Fibroblast of gingiva (primary cell): ENCODE measurements around the gene KIF18A.
"Not testable (repeated sequence)": the region's sequence is repeated elsewhere in the genome, so short reads cannot be mapped to it uniquely, and the experiment has no call there.

Experiments
- DNase-seq: peaks from one replicate; pipeline ENCODE4 v3.0.0-alpha.2; 2011; ENCODE audit warnings: low read depth

KIF18A gene

GRCh38 chr11:28107750-28108618 is at the start of gene KIF18A, which contains the start of gene METTL15:
Gene KIF18A (minus strand): TSS chr11:28108156. CDS start chr11:28097947, 10,209 bp downstream.
Gene METTL15 (plus strand): TSS chr11:28108388. CDS start chr11:28113335, 4,947 bp downstream.
- peak; percentile 100 for DNase-seq

GRCh38 chr11:28153586-28153985 is 45.6 kb upstream of the KIF18A start:
- no peak for DNase-seq

GRCh38 chr11:28152743-28153142 is 44.8 kb upstream of the KIF18A start:
- no peak for DNase-seq

GRCh38 chr11:28146123-28146751 is 38.3 kb upstream of the KIF18A start:
- peak; percentile 74 for DNase-seq

- no peak for DNase-seq
Measured at GRCh38 chr11:28144808-28145207, 36.9 kb upstream of the KIF18A start.

- DNase-seq, result no peak
Measured at GRCh38 chr11:28142724-28143123, 34.8 kb upstream of the KIF18A start.

GRCh38 chr11:28140689-28141455 is 32.9 kb upstream of the KIF18A start:
- no peak for DNase-seq

GRCh38 chr11:28139841-28140415 is 32.0 kb upstream of the KIF18A start:
- no peak for DNase-seq

GRCh38 chr11:28137832-28138231 is 29.9 kb upstream of the KIF18A start:
- no peak for DNase-seq

- DNase-seq, result no peak
Measured at GRCh38 chr11:28137366-28137765, 29.4 kb upstream of the KIF18A start.

GRCh38 chr11:28136157-28136556 is 28.2 kb upstream of the KIF18A start:
- DNase-seq, result not testable (repeated sequence)

- DNase-seq, result no peak
Measured at GRCh38 chr11:28133146-28133545, 25.2 kb upstream of the KIF18A start.

GRCh38 chr11:28132548-28132947 is 24.6 kb upstream of the KIF18A start:
- DNase-seq, result peak; percentile 65

GRCh38 chr11:28123151-28123581 is 15.2 kb upstream of the KIF18A start:
- peak; percentile 34 for DNase-seq

GRCh38 chr11:28117712-28118111 is 9.8 kb upstream of the KIF18A start:
- no peak for DNase-seq

GRCh38 chr11:28114731-28115130 is 6.8 kb upstream of the KIF18A start:
- DNase-seq, result no peak

- DNase-seq, result no peak
Measured at GRCh38 chr11:28114116-28114515, 6.2 kb upstream of the KIF18A start.

- DNase-seq, result peak; percentile 11
Measured at GRCh38 chr11:28110821-28111200, 2.9 kb upstream of the KIF18A start.

- peak; percentile 77 for DNase-seq
Measured at GRCh38 chr11:28110108-28110820, 2.3 kb upstream of the KIF18A start.

- DNase-seq, result no peak
Measured at GRCh38 chr11:28108958-28109357, 1.0 kb upstream of the KIF18A start.

GRCh38 chr11:28107191-28107749 is 686 bp downstream of the KIF18A start:
- peak; percentile 16 for DNase-seq
